WTC11 (cell line): ENCODE measurements around the gene NDUFS1. TPM values are rescaled to one million over a fixed set of nuclear protein-coding genes. Genes with fewer than 3 reads are reported as not detected.
"Not testable (repeated sequence)": the region's sequence is repeated elsewhere in the genome, so short reads cannot be mapped to it uniquely, and the experiment has no call there.

Experiments used
- ATAC-seq: fragments of 200-7000 bp; cut with Tn5 transposase; 2 replicates; pipeline ENCODE4 v1.10.0; 2021; ENCODE audit warnings: mild to moderate bottlenecking, moderate library complexity
- CTCF ChIA-PET: fragments of 300-600 bp; sonication (Branson Sonifier 250); formaldehyde crosslinking; loops from one replicate; lab custom pipeline; 2021; ENCODE audit warnings: antibody characterized with exemption; lab: Charles Lee
- POLR2A ChIA-PET: fragments of 350-600 bp; sonication (Branson Sonifier 250); formaldehyde crosslinking; loops from one replicate; lab custom pipeline; 2021; ENCODE audit warnings: antibody characterized with exemption; lab: Charles Lee
- DNase-seq: peaks from one replicate; pipeline ENCODE4 v3.0.0; 2021; ENCODE audit warnings: low spot score
- H3K27ac Mint-ChIP-seq: 2 replicates; pipeline ENCODE4 v1.8.0; 2021; ENCODE audit warnings: mixed read lengths
- H3K27me3 Mint-ChIP-seq: 2 replicates; pipeline ENCODE4 v1.8.0; 2021; ENCODE audit warnings: low read depth, mild to moderate bottlenecking, moderate library complexity, mixed read lengths
- H3K36me3 Mint-ChIP-seq: 2 replicates; pipeline ENCODE4 v1.8.0; 2021; ENCODE audit warnings: mixed read lengths
- H3K4me1 Mint-ChIP-seq: 2 replicates; pipeline ENCODE4 v1.8.0; 2022; ENCODE audit warnings: mixed read lengths
- H3K4me3 Mint-ChIP-seq: 2 replicates; pipeline ENCODE4 v1.8.0; 2021; ENCODE audit warnings: mild to moderate bottlenecking, moderate library complexity, mixed read lengths
- H3K9me3 Mint-ChIP-seq: 2 replicates; pipeline ENCODE4 v1.8.0; 2021; ENCODE audit warnings: mixed read lengths
- ELF4 ChIP-seq: sonication (generic); formaldehyde crosslinking; IDR thresholded peaks from 2 replicates; pipeline ENCODE4 v1.8.1; 2022; ENCODE audit warnings: low read depth, mild to moderate bottlenecking, moderate library complexity, missing genetic modification reagents
- GABPB1 ChIP-seq: sonication (generic); formaldehyde crosslinking; IDR thresholded peaks from 2 replicates; pipeline ENCODE4 v1.8.1; 2023; ENCODE audit warnings: mild to moderate bottlenecking, missing genetic modification reagents
- HMGA2 ChIP-seq: fragments of 250-450 bp; sonication (Bioruptor Pico); IDR thresholded peaks from 2 replicates; pipeline ENCODE4 v1.4.0; 2021; ENCODE audit warnings: mild to moderate bottlenecking, moderate library complexity
- NFE2L1 ChIP-seq: sonication (generic); formaldehyde crosslinking; IDR thresholded peaks from 2 replicates; pipeline ENCODE4 v1.8.1; 2023; ENCODE audit warnings: missing genetic modification reagents
- SOX15 ChIP-seq: fragments of 250-450 bp; sonication (Bioruptor Pico); IDR thresholded peaks from 2 replicates; pipeline ENCODE4 v1.9.0; 2021; ENCODE audit warnings: mild to moderate bottlenecking
- SP1 ChIP-seq: sonication (generic); formaldehyde crosslinking; conservative IDR thresholded peaks from 2 replicates; pipeline ENCODE4 v1.8.1; 2022; ENCODE audit warnings: missing genetic modification reagents
- ZNF138 ChIP-seq: sonication (generic); formaldehyde crosslinking; conservative IDR thresholded peaks from 2 replicates; pipeline ENCODE4 v1.8.1; 2022; ENCODE audit warnings: mild to moderate bottlenecking, moderate library complexity, missing genetic modification reagents
- total RNA-seq: library from RNA; stranded (reverse); gene quantifications from 3 replicates; pipeline ENCODE4 v1.2.3, GENCODE V29; 2021
- TF ChIP-seq, protein P1 (sequence below): fragments of 250-450 bp; sonication (Bioruptor Pico); conservative IDR thresholded peaks from 2 replicates; pipeline ENCODE4 v1.9.0; 2021; ENCODE audit warnings: mild to moderate bottlenecking
- TF ChIP-seq, protein P2 (sequence below): sonication (generic); formaldehyde crosslinking; IDR thresholded peaks from 2 replicates; pipeline ENCODE4 v1.8.1; 2022; ENCODE audit warnings: mild to moderate bottlenecking, missing genetic modification reagents, moderate library complexity, borderline replicate concordance
- TF ChIP-seq, protein P3 (sequence below): fragments of 200-600 bp; IDR thresholded peaks from 2 replicates; pipeline ENCODE4 v1.8.0; 2022; ENCODE audit warnings: antibody characterized with exemption
- TF ChIP-seq, protein P4 (sequence below): sonication (generic); formaldehyde crosslinking; IDR thresholded peaks from 2 replicates; pipeline ENCODE4 v1.8.0; 2023; ENCODE audit warnings: missing genetic modification reagents, mild to moderate bottlenecking, borderline replicate concordance
- TF ChIP-seq, protein P5 (sequence below): sonication (generic); formaldehyde crosslinking; IDR thresholded peaks from 2 replicates; pipeline ENCODE4 v1.8.1; 2023; ENCODE audit warnings: mild to moderate bottlenecking, missing genetic modification reagents
- TF ChIP-seq, protein P6 (sequence below): sonication (generic); formaldehyde crosslinking; IDR thresholded peaks from 2 replicates; pipeline ENCODE4 v1.8.1; 2023; ENCODE audit warnings: mild to moderate bottlenecking, missing genetic modification reagents, moderate library complexity
- TF ChIP-seq, protein P7 (sequence below): sonication (generic); formaldehyde crosslinking; IDR thresholded peaks from 2 replicates; pipeline ENCODE4 v1.8.0; 2022; ENCODE audit warnings: missing genetic modification reagents

NDUFS1 gene
- total RNA-seq, 1 experiment from 2014 or later = 106 TPM

DNA sequence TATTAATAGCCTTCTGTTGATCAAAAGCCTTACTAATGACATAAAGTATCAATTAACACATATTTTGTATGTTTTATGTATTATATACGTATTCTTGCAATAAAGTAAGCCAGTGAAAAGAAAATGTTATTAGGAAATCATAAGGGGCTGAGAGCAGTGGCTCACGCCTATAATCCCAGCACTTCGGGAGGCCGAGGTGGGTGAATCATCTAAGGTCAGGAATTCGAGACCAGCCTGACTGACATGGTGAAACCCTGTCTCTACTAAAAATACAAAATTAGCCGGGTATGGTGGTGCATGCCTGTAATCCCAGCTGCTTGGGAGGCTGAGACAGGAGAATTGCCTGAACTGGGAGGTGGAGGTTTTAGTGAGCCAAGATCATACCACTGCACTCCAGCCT lies 22.3 kb upstream of the NDUFS1 start:
- ATAC-seq, CTCF ChIA-PET, H3K4me3 Mint-ChIP-seq, H3K9me3 Mint-ChIP-seq, H3K4me1 Mint-ChIP-seq, H3K27ac Mint-ChIP-seq, POLR2A ChIA-PET, H3K36me3 Mint-ChIP-seq, H3K27me3 Mint-ChIP-seq, DNase-seq: not testable (repeated sequence)

DNA sequence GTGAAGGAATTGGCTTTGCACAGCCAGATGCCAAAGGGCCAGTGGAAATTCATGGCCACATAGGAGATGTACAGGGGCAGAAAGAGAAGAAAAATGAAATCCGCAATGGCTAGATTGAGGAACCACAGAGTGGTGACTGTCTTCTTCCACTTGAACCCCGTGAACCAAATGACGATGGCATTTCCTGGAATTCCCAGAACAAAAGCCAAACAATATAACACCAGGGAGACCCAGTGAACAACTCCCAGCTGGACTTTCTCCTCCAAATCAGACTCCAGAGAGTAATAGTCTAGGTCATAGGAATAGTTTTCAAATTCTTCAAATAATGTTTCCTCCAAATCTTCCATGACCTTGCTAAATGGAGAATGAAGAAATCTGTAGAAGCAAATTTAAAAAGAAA lies 17.7 kb upstream of the NDUFS1 start:
- Mint-ChIP-seq H3K4me3 (no peak overlapping the region), H3K27ac (no peak overlapping the region), H3K27me3 (no peaks in the 10 kb centered on the region), H3K36me3 (peaks cover 4% of the 10 kb centered on the region; the same call in 1 of the 2 replicates), H3K9me3 (peaks cover 4% of the 10 kb centered on the region; the same call in 1 of the 2 replicates)
- POLR2A ChIA-PET = no interaction called here
- CTCF ChIA-PET = no interaction called here
- no peak for ATAC-seq
- TF ChIP-seq, protein P1, sequence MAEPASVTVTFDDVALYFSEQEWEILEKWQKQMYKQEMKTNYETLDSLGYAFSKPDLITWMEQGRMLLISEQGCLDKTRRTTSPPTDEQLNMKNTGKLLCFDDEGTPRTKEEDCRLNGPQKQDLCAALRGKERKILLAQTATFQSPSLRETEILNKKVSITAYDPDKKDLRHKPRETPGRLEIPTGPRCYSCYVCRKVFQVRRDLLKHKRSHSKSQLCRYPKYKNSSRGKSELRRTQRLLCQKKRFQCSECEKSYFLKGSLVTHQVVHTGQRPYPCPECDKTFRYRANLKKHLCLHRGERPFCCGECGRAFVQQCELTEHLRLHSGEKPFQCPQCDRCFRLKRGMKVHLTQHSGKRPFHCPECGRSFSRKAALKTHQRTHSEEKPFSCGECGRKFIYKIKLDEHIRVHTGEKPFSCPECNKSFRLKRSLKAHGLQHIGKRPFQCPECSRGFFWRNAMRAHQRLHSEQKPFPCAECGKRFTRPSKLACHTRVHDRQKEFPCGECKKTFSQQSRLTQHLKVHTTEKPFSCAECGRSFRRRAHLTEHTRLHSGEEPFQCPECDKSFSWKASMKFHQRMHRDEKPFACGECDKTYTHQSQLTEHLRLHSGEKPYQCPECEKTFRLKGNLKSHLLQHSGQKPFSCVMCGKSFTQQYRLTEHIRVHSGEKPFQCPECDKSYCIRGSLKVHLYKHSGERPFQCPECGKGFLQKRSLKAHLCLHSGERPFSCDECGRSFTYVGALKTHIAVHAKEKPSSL (CRISPR knock-in tag) = no peak
- TF ChIP-seq, protein P2, sequence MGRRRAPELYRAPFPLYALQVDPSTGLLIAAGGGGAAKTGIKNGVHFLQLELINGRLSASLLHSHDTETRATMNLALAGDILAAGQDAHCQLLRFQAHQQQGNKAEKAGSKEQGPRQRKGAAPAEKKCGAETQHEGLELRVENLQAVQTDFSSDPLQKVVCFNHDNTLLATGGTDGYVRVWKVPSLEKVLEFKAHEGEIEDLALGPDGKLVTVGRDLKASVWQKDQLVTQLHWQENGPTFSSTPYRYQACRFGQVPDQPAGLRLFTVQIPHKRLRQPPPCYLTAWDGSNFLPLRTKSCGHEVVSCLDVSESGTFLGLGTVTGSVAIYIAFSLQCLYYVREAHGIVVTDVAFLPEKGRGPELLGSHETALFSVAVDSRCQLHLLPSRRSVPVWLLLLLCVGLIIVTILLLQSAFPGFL (CRISPR knock-in tag) = no peak
- TF ChIP-seq NFE2L1 = no peak
- TF ChIP-seq, protein P3, sequence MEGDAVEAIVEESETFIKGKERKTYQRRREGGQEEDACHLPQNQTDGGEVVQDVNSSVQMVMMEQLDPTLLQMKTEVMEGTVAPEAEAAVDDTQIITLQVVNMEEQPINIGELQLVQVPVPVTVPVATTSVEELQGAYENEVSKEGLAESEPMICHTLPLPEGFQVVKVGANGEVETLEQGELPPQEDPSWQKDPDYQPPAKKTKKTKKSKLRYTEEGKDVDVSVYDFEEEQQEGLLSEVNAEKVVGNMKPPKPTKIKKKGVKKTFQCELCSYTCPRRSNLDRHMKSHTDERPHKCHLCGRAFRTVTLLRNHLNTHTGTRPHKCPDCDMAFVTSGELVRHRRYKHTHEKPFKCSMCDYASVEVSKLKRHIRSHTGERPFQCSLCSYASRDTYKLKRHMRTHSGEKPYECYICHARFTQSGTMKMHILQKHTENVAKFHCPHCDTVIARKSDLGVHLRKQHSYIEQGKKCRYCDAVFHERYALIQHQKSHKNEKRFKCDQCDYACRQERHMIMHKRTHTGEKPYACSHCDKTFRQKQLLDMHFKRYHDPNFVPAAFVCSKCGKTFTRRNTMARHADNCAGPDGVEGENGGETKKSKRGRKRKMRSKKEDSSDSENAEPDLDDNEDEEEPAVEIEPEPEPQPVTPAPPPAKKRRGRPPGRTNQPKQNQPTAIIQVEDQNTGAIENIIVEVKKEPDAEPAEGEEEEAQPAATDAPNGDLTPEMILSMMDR = no peak
- TF ChIP-seq SOX15 = no peak
- TF ChIP-seq ELF4 (CRISPR knock-in tag) = no peak
- TF ChIP-seq ZNF138 = no peak
- TF ChIP-seq, protein P4, sequence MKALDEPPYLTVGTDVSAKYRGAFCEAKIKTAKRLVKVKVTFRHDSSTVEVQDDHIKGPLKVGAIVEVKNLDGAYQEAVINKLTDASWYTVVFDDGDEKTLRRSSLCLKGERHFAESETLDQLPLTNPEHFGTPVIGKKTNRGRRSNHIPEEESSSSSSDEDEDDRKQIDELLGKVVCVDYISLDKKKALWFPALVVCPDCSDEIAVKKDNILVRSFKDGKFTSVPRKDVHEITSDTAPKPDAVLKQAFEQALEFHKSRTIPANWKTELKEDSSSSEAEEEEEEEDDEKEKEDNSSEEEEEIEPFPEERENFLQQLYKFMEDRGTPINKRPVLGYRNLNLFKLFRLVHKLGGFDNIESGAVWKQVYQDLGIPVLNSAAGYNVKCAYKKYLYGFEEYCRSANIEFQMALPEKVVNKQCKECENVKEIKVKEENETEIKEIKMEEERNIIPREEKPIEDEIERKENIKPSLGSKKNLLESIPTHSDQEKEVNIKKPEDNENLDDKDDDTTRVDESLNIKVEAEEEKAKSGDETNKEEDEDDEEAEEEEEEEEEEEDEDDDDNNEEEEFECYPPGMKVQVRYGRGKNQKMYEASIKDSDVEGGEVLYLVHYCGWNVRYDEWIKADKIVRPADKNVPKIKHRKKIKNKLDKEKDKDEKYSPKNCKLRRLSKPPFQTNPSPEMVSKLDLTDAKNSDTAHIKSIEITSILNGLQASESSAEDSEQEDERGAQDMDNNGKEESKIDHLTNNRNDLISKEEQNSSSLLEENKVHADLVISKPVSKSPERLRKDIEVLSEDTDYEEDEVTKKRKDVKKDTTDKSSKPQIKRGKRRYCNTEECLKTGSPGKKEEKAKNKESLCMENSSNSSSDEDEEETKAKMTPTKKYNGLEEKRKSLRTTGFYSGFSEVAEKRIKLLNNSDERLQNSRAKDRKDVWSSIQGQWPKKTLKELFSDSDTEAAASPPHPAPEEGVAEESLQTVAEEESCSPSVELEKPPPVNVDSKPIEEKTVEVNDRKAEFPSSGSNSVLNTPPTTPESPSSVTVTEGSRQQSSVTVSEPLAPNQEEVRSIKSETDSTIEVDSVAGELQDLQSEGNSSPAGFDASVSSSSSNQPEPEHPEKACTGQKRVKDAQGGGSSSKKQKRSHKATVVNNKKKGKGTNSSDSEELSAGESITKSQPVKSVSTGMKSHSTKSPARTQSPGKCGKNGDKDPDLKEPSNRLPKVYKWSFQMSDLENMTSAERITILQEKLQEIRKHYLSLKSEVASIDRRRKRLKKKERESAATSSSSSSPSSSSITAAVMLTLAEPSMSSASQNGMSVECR = no peak
- TF ChIP-seq, protein P5, sequence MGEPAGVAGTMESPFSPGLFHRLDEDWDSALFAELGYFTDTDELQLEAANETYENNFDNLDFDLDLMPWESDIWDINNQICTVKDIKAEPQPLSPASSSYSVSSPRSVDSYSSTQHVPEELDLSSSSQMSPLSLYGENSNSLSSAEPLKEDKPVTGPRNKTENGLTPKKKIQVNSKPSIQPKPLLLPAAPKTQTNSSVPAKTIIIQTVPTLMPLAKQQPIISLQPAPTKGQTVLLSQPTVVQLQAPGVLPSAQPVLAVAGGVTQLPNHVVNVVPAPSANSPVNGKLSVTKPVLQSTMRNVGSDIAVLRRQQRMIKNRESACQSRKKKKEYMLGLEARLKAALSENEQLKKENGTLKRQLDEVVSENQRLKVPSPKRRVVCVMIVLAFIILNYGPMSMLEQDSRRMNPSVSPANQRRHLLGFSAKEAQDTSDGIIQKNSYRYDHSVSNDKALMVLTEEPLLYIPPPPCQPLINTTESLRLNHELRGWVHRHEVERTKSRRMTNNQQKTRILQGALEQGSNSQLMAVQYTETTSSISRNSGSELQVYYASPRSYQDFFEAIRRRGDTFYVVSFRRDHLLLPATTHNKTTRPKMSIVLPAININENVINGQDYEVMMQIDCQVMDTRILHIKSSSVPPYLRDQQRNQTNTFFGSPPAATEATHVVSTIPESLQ (CRISPR knock-in tag) = no peak
- TF ChIP-seq SP1 = no peak
- TF ChIP-seq, all 79 proteins: peak for 0
- DNase-seq = no peak
- H3K4me1 Mint-ChIP-seq = no peaks in the 10 kb centered on the region

DNA sequence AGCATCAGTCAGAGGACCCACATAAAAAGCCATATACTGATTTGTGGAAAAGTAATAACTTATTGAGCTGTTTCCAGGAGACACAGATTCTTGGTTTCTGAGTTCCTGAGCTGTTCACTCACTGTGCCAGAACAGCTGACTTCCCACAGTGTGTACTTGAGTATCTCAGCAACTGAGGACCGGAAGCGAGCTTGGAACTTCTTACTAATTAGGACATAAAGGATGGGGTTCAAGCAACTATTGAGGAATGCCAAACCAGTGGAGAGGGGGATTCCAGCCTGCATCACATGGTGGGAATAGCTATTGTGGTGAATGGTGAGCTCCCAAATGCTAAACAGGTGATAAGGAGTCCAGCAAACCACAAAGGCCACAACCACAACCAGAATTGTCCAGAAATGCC lies 16.9 kb upstream of the NDUFS1 start:
- POLR2A ChIA-PET = no interaction called here
- H3K4me3 Mint-ChIP-seq = no peak overlapping the region
- CTCF ChIA-PET = interaction anchor here (0.6 kb wide), 1 partner anchor 73 kb away, joined by 4 read pairs; no protein-coding TSS in a partner anchor
- H3K27me3 Mint-ChIP-seq = no peaks in the 10 kb centered on the region
- no peak overlapping the region for H3K27ac Mint-ChIP-seq
- ATAC-seq (no peak), DNase-seq (no peak)
- H3K4me1 Mint-ChIP-seq = no peaks in the 10 kb centered on the region
- peaks cover 4% of the 10 kb centered on the region; the same call in 1 of the 2 replicates for H3K36me3 Mint-ChIP-seq
- peaks cover 4% of the 10 kb centered on the region; the same call in 1 of the 2 replicates for H3K9me3 Mint-ChIP-seq
- TF ChIP-seq, protein P6, sequence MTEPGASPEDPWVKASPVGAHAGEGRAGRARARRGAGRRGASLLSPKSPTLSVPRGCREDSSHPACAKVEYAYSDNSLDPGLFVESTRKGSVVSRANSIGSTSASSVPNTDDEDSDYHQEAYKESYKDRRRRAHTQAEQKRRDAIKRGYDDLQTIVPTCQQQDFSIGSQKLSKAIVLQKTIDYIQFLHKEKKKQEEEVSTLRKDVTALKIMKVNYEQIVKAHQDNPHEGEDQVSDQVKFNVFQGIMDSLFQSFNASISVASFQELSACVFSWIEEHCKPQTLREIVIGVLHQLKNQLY = no peak
- no peak for TF ChIP-seq GABPB1 (CRISPR knock-in tag)
- TF ChIP-seq, protein P7, sequence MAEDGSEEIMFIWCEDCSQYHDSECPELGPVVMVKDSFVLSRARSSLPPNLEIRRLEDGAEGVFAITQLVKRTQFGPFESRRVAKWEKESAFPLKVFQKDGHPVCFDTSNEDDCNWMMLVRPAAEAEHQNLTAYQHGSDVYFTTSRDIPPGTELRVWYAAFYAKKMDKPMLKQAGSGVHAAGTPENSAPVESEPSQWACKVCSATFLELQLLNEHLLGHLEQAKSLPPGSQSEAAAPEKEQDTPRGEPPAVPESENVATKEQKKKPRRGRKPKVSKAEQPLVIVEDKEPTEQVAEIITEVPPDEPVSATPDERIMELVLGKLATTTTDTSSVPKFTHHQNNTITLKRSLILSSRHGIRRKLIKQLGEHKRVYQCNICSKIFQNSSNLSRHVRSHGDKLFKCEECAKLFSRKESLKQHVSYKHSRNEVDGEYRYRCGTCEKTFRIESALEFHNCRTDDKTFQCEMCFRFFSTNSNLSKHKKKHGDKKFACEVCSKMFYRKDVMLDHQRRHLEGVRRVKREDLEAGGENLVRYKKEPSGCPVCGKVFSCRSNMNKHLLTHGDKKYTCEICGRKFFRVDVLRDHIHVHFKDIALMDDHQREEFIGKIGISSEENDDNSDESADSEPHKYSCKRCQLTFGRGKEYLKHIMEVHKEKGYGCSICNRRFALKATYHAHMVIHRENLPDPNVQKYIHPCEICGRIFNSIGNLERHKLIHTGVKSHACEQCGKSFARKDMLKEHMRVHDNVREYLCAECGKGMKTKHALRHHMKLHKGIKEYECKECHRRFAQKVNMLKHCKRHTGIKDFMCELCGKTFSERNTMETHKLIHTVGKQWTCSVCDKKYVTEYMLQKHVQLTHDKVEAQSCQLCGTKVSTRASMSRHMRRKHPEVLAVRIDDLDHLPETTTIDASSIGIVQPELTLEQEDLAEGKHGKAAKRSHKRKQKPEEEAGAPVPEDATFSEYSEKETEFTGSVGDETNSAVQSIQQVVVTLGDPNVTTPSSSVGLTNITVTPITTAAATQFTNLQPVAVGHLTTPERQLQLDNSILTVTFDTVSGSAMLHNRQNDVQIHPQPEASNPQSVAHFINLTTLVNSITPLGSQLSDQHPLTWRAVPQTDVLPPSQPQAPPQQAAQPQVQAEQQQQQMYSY (CRISPR knock-in tag) = no peak
- no peak for TF ChIP-seq HMGA2 (CRISPR knock-in tag)
